Stimulated activated CD4-positive, alpha-beta T cell treated with anti-CD3 and anti-CD28 coated beads, Interleukin-15, amount 100 ng/mL, for 48 hours (primary cell): ENCODE results near the gene THAP8.

Experiments
- DNase-seq, 2 donors: peaks; one replicate each; pipeline ENCODE4 v3.0.0-alpha.2; 2020; ENCODE audit warnings: low read depth in 2 of 2

The THAP8 gene

GRCh38 chr19:35995048-35995993 lies 58.8 kb downstream of the THAP8 start, which contains the start of gene SDHAF1:
Gene SDHAF1, plus strand, starts transcription at chr19:35995188. Its CDS starts 87 bp downstream, at chr19:35995275.
- peak; percentile 91 to 96 for DNase-seq

GRCh38 chr19:35993923-35994598 lies 60.0 kb downstream of the THAP8 start:
- DNase-seq, result no peak

- no peak for DNase-seq
Observed at GRCh38 chr19:35992907-35993765, 60.9 kb downstream of the THAP8 start.

- no peak for DNase-seq
Observed at GRCh38 chr19:35991731-35992450, 62.2 kb downstream of the THAP8 start.

GRCh38 chr19:35990771-35991730 lies 63.0 kb downstream of the THAP8 start:
- no peak for DNase-seq

- no peak for DNase-seq
Observed at GRCh38 chr19:35990156-35990555, 63.9 kb downstream of the THAP8 start.

GRCh38 chr19:35988824-35989223 lies 65.3 kb downstream of the THAP8 start:
- DNase-seq, result no peak

GRCh38 chr19:35987571-35987896 lies 66.6 kb downstream of the THAP8 start:
- DNase-seq, result no peak

- DNase-seq, result peak in 1 of 2 donors; percentile 16
Observed at GRCh38 chr19:35986664-35987570, 67.2 kb downstream of the THAP8 start.

- DNase-seq, result no peak
Observed at GRCh38 chr19:35986111-35986510, 68.0 kb downstream of the THAP8 start.
